ENCODE measurements around the gene LSM14B.
"Not testable (repeated sequence)": the region's sequence is repeated elsewhere in the genome, so short reads cannot be mapped to it uniquely, and the experiment has no call there.

LSM14B gene

DNA sequence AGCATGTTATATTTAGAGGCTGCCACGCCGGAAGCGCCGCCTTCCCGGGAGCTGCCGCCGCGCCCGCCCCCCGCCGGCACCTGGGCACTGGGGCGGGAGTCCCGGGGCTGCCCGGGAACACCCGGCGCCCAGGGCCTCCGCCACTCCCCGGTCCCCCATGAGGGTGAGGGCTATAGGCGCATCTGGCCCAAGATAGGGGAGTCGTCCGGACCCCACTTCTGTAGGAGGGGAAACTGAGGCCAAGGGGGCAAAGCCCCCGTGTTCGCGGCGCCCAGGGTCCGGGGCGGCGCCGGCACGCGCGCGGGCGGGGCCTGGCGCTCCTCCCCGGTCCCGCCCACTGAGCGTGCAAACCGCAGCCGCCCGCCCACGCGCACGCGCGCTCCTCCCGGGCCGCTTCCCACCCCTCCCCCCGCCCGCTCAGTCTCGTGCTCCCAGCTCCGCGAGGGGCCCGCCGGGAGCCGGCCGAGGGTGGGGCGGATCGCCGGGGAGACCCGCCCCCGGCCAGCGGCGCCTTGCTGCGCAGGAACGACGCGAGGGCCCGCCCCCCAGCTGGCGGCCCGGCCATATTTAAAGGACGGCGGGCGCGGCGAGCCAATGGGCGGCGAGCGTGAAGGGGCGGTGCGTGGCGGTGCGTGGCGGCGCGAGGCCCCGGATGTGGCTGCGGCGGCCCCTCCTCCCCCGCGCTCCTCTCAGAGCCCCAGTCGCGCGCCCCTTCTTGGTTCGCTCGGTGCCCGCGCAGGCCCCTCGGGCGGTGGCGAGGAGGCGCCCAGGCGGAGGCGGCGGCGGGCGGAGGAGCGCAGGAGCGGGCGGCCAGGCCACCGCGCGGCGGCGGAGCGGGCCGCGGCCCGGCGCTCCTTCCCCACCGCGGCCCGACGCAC, at the start of gene LSM14B:
LSM14B (plus strand) TSS at position 700 of the 878 bp plus-strand sequence. CDS start 192 bp downstream, outside the sequence.
- peak; percentile 96 for DNase-seq

DNA sequence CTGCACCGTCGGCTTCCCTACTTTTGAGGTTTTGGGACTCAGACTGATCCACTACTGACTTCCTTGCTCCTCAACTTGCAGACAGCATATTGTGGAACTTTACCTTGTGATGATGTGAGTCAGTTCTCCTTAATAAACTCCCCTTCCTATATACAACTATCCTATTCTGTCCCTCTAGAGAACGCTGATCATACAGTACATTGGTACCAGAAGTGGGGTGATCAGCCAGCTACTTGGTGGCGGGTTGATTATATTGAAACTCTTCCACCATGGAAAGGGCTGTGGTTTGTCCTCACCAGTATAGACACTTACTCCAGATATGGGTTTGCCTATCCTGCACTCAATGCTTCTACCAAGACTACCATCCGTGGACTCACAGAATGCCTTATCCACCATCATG, 49.0 kb upstream of the LSM14B start:
- DNase-seq: no peak

DNA sequence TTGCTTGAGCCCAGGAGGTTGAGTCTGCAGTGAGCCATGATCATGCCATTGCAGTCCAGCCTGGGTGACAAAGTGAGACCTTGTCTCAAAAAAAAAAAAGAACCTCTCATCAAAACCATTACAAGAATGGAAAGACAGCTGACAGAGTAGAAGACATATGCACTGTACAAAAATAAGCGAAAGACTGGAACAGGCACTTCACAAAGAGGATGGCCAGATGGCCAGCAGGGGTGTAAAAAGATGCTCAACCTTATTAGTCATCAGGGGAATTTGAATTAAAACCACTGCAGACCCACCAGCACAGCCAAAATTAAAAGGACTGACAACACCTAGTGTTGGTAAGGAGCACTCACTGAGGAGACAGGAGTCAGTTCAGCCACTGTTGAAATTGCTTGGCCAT, 43.1 kb upstream of the LSM14B start:
- DNase-seq: no peak

DNA sequence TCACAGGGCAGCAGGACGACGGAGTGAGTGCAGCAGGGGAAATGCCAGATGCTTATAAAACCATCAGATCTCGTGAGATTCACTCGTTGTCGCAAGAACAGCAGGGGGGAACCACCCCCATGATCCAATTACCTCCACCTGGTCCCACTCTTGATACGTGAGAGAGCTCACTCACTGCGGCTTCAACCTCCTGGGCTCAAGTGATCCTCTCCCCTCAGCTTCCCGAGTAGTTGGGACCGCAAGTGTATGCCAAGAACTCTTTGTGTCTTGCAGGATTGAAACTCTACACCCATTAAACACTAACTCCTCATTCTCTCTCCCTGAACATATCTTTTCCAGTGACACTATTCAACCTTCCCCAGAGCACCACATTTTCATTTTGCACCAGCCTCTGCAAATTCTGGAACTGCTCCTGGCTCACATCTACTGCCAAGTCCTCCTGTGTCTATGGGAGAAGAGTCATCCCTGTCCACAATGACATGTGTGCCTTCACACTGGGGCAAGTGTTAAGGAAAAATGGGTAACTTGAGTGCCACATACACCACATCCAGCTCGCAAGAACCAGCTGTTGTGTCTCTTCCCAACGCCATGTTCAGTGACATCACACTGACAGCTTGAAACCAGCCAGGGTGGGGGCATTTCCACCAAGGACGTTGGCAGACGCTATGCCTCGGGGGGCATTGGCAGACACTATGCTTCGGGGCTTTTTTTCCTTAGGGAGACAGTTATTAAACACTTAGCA, 41.9 kb upstream of the LSM14B start:
- DNase-seq: no peak

DNA sequence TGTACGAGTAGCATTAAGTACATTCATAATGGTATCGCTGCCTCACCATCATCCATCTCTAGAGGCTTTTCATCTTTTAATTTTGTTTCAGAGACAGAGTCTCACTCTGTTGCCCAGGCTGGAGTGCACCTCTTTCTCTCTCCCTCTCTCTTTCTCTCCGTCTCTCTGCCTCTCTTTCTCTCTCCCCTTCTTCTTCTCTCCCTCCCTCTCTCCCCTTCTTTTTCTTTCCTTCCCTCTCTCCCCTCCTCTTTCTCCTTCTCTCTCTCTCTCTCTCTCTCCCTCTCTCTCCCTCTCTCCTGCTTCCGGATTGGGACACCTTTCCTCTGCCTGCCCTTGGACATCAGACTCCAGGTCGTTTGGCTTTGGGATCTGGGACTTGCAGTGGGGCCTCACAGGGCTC, 39.0 kb upstream of the LSM14B start:
- no peak for DNase-seq

DNA sequence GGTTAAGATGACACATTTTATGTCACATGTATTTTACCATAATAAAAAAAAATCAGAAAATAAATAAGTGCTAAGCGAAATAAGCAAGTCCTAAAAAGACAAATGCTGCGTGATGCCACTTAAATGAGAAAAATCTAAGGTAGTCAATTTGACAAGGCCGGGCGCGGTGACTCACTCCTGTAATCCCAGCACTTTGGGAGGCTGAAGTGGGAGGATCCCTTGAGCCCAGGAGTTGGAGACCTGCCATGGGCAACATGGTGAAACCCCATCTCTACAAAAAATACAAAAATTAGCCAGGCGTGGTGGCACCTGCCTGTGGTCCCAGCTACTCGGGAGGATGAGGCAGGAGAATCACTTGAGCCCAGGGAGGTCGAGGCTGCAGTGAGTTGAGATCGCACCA, 38.1 kb upstream of the LSM14B start:
- not testable (repeated sequence) for DNase-seq

DNA sequence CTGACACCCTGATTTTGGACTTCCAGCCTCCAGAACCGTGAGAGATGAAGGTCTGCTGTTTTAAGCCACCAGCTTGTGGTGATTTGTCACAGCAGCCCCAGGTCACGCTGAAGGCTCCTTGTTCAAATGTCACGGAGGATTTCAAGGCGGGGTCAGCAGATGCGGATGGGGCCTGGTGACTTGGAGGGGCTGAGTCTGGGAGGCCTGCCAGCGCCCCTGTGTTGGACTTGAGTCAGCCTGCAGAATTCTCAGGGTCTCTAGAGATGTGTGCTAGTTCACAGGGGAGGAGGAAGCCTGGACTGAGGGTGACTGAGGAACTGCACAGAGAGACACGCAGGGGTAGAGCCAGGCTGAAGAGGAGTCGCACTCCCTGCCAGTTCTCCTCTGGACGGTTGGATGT, 37.1 kb upstream of the LSM14B start:
- no peak for DNase-seq

DNA sequence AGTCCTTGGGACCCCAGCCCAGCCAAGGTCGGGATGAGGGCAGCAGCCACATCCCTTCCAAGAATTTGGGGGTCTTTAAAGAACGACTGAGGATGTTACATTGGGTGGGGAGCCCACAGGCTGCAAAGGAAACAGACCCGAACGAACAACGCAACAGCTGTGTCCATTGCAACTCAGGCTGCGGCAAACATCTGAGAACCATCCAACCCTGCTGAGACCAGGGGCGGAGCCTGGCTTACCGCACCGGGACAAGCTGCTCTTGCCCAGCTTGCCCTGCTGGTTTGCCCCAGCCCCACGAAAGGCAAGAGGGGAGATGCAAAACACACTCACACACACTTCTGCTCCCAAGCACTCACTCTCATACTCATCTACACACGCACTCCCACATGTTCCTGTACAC, 35.0 kb upstream of the LSM14B start:
- DNase-seq: no peak

DNA sequence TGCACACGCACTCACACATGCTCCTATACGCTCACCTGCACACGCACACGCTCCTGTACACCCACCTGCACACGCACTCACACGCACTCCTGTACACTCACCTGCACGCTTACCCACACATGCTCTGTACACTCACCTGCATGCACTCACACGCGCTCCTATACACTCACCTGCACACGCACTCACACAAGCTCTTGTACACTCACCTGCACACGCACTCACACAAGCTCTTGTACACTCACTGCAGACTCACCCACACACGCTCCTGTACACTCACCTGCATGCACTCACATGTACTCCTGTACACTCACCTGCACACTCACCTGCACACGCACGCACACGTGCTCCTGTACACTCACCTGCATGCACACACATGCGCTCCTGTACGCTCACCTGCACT, 34.6 kb upstream of the LSM14B start:
- DNase-seq: no peak

DNA sequence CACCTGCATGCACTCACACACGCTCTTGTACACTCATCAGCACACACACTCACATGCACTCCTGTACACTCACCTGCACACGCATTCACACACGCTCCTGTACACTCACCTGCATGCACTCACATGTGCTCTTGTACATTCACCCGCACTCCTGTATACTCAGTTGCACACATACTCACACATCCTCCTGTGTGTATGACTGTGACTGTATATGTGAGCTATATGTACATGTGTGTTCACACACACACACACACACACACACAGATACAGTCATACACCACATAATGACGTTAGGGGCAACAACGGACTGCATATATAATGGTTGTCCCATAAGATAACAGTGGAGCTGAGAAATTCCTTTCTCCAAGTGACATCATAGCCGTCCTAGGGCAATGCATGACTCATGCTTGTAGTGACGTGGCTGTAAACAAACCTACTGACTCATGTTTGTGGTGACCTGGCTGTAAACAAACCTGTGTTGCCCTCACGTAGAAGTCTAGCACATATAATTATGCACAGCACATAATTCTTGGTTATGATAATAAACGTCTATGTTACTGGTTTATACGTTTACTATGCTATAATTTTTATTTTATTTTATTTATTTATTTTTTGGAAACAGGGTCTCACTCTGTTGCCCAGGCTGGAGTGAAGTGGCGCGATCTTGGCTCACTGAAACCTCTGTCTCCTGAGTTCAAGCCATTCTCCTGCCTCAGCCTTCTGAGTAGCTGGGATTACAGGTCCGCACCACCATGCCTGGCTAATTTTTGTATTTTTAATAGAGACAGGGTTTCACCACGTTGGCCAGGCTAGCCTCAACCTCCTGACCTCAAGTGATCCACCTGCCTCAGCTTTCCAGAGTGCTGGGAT, 33.8 kb upstream of the LSM14B start:
- no peak for DNase-seq

DNA sequence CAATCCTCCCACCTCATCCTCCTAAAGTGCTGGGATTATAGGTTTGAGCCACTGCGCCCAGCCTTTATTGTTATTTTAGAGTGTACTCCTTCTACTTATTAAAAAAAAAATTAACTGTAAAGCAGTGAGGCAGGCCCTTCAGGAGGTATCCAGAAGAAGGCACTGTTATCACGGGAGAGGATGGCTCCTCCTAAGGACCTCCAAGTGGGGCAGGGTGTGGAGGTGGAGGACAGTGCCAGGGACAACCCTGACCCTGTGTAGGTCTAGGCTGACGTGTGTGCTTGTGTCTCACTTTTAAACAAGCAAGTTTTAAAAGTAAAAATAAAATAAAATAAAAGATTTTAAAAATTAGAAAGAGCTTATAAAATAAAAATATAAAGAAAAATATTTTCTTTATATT, 32.9 kb upstream of the LSM14B start:
- no peak for DNase-seq

DNA sequence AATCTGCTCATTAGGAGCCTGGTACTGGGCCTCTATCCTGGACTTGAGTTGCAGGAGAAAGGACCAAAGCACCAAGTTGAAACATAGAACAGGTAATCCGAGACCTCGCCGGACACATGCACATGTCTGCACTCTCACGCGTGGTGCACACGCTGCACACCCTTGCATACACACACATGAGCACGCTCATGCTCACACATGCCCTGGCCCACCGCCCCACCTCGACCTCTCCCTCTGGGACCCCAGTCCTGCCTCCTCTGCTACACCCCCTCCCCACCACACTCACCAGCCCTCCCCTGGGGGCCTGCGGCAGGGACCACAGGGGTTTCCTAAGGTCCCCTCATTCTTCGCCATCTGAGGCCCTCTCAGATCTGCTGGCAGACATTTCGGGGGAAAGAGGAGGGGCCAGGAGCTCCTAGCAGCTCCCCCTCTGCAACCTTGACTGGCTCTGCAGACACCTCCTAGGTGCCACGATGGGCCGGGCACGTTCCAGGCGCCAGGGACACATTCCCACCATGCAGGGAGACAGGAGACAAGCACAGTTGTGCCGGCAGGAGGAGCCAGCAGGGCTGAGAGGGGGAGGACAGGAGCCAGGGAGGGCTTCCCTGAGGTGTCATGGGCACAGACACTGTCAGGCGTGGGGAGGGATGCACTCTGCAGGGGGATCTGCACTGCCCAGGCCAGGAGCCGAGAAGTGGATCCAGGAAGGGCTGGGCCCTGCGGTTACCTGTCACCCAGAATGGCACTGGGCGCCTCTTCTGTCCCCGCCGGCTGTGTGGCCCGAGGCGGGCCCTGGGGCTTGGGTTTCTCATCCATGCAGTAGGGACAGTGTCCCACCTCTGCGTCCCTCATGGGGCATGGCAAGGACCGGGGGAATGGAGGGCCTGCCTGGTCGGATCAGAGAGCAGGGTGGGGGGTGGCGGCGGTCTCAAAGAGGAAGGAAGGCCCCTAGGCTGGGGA, 25.6 kb upstream of the LSM14B start:
- DNase-seq: no peak

DNA sequence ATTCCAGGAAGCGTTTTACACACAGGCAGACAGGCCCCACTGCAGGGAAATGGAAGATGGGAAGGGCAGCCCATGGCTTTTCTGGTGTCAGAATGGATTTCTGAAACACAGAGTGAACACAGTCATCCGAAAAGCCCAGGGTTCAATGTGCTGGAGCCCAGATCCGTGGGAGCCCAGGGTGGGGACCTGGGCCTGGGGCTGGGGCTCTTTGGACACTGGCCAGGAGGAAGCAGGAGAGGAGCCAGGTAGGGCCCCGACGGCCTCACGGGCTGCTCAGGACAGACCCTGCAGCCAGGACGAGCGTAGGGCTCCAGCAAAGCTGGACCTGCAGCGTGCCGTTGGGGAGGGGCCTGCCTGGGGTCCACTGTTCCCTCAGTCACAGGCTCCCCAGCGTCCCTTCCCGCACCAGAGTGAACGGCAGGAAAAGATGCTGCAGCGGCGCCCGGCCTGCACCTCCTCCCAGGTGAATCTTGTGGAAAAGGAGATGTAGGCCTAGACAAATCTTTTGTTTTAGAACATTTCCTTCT, 24.3 kb upstream of the LSM14B start:
- DNase-seq: no peak

DNA sequence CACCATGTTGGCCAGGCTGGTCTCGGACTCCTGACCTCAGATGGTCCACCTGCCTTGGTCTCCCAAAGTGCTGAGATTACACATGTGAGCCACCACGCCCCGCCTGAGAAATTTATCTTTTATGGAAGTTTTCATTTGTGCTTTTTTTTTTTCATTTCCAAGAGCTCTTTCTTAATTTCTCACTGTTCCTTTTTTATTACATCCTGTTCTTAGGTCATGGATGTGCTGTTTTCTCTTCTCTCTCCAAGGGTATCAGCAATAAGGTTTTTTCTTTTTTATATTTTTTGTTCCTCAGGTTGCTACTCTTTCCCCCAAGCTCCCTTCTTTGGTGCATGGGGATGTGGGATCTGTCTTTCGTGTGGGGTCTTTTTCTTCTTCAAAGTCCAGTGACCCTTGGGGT, 21.2 kb upstream of the LSM14B start:
- no peak for DNase-seq

DNA sequence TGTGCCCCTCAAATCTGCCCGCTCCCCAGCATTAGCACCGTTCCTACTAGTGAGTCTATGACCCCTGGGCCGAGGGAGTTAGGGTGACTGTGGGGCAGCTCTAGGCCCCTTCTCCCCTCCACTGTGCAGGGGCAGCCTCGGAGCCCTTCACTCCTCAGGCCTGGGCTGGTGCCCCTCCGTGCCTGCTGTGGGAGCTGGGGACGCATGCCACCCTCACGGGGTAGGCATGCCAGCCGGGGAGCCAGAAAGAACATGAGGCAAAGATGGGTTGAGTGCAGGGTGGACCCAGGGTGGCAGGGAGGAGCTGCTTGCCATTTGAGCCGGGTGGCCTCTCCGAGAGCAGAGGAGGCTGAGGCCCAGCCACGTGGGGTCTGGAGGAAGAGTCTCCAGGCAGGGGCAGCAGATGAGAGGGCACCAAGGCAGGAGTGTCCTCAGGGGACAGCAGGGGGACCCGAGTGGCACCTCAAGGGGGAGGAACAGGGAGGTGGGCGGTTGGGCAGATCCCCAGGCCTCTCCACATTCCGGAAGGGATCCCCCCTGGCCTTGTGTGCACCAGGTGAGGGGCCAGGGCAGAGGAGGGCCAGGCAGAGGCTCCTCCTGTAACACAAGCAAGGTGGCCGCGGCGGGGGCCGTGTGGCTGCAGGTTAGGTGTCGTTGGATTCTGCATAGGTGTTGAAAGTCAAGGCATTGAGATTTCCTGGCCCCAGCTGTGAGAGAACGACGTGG, 18.6 kb upstream of the LSM14B start:
- DNase-seq: no peak

DNA sequence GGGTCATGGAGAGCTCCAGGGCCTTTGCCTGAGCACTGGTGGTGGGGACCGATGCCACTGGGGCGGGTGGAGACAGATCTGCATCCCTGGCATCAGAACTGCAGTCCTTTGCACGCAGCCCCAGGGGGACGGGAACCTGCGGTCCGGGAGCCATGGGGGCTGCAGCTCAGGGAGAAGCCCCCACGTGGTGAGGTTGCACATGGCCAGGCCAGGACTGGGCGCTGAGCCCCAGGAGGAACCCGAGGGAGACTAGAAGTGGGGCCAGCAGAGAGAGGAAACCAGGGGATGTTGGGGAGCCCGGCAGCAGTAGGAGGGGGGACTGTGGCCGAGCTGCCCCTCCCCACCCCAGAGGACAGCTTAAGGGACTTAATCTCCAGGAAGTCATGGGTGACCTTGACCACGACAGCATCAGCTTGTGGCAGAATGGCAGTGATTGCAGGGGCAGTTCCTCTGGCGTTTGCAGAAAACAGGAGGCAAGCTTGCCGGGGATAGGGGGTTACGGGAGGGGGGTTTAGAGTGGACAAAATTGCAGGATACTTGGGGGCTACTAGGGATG, 18.0 kb upstream of the LSM14B start:
- no peak for DNase-seq

DNA sequence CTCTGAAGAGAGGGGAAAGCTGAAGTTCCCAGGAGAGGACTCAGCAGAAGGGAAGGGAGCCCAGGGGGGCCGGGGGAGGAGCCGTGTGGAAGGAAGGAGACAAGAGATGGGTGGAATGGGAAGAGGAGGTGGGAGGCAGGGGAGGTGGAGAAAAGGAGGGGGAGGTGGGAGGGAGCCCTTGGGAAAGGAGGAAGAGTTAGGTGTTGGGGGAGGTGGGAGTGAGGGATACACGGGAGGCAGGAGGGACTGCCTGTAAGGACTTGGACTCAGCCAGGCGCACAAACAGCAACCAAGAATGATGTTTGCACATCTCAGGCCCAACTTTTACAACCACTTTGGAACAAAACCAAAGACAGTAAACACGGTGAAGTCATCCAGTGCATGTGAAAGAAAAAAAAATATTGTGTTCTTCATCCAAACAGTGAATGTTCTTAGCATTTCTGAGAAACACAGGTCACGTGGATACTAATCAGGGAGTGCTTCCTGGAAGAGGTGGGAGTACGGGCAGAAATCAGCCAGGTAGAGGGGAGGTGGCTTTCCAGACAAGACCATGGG, 17.4 kb upstream of the LSM14B start:
- no peak for DNase-seq

DNA sequence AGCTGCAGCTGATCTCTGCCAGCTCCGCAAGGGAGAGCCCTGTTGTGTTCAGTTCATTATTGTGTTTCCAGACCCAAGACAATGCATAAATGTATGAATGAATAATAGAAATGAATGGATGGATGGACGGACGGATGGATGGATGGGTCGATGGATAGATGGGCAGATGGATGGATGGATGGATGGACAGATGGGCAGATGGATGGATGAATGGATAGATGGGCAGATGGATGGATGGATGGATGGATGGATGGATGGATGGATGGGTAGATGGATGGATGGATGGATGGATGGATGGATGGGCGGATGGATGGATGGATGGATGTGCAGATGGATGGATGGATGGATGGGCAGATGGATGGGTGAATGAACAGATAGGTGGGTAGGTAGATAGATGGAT, 16.7 kb upstream of the LSM14B start:
- DNase-seq: no peak

DNA sequence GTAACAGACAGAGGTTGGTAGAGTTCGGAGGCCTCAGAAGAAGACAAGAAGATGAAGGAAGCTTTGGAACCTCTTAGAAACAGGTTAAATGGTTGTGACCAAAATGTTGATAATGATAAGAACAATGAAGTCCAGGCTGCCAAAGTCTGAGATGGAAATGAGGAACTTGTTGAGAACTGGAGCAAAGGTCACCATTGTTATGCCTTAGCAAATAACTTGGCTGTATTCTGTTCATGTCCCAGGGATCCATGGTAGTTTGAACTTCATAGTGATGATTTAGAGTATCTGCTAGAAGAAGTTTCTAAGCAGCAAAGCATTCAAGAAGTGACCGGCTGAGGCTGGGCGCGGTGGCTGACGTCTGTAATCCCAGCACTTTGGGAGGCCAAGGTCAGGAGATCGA, 11.1 kb upstream of the LSM14B start:
- DNase-seq: no peak

DNA sequence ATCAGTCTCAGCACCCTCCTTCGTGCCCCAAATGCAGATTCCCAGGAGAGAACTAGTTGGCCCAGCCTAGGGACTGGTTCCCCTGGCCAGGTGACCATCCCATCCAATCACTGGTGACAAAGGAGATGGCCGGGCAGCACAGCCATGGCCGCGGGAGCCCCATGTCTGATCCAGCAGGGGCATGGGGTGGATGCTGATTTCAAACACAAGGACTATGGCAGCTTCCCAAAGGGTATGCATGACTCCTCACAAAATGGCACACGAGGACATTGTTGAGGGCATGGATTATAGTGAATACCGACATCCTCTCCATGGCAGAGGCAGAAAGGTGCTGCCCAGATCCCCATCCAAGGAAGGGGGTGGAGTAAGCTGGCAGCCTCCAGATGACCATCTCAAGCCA, 9.9 kb upstream of the LSM14B start:
- DNase-seq: no peak

DNA sequence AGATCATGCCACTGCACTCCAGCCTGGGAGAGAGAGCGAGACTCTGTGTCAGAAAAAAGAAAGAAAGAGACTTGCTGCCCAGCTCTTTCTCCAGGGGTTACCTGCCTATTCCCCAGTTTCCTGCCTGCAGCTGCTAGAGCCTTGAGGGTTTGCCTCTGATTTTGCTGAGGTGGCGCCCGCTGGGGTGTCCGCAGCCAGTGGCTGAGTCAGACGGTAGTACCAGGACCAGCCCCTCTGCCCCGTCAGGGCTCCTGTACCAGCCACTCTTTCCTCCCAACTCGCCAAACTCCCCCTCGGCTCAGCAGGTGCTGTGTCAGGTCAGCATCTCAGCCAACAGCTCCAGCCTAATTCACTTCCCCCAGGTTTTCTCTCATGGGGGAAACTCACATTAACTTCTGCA, 7.4 kb upstream of the LSM14B start:
- DNase-seq: no peak
